ENCODE data around the gene SLC5A4.
"Not testable (repeated sequence)": the region's sequence is repeated elsewhere in the genome, so short reads cannot be mapped to it uniquely, and the experiment has no call there.

SLC5A4 gene

GRCh38 chr22:32255217-32255616 is at the start of gene SLC5A4:
TSS of gene SLC5A4 (minus strand) at chr22:32255347. CDS start at chr22:32255329, 18 bp downstream.
- TF ChIP-seq HDGF (IDR thresholded peaks at IDR 0.05; ENCODE audit: borderline replicate concordance) = no peak
- TF ChIP-seq FOXK2 (IDR thresholded peaks at IDR 0.05) = no peak
- no peak for TF ChIP-seq FOXM1 (IDR thresholded peaks at IDR 0.05; ENCODE audit: borderline replicate concordance)
- TF ChIP-seq ARNT (IDR thresholded peaks at IDR 0.05) = no peak
- no peak for TF ChIP-seq L3MBTL2 (conservative IDR thresholded peaks at IDR 0.05)
- no peak for TF ChIP-seq PKNOX1 (IDR thresholded peaks at IDR 0.05)
- no peak for TF ChIP-seq CTBP1 (IDR thresholded peaks at IDR 0.05; ENCODE audit: borderline replicate concordance)
- no peak for TF ChIP-seq NFRKB (IDR thresholded peaks at IDR 0.05)
- TF ChIP-seq TARDBP (IDR thresholded peaks at IDR 0.05) = no peak
- TF ChIP-seq FOXA1 (IDR thresholded peaks at IDR 0.05) = no peak
- no peak for TF ChIP-seq SUZ12 (IDR thresholded peaks at IDR 0.05)
- ChIA-PET CTCF (no interaction called here), POLR2A (no interaction called here)
- no peak for DNase-seq (ENCODE audit: extremely low spot score)

GRCh38 chr22:32293921-32294320 is 38.8 kb upstream of the SLC5A4 start:
- CTCF ChIA-PET = not testable (repeated sequence)

GRCh38 chr22:32286290-32286840 is 31.2 kb upstream of the SLC5A4 start:
- ChIA-PET POLR2A (no interaction called here), CTCF (no interaction called here)
- TF ChIP-seq NFRKB (IDR thresholded peaks at IDR 0.05) (no peak), SUZ12 (IDR thresholded peaks at IDR 0.05) (no peak), L3MBTL2 (conservative IDR thresholded peaks at IDR 0.05) (no peak), PKNOX1 (IDR thresholded peaks at IDR 0.05) (no peak), LEF1 (IDR thresholded peaks at IDR 0.05; ENCODE audit: borderline replicate concordance) (no peak), HDGF (IDR thresholded peaks at IDR 0.05; ENCODE audit: borderline replicate concordance) (no peak), FOXM1 (IDR thresholded peaks at IDR 0.05; ENCODE audit: borderline replicate concordance) (no peak), ZNF384 (IDR thresholded peaks at IDR 0.05) (no peak), CTBP1 (IDR thresholded peaks at IDR 0.05; ENCODE audit: borderline replicate concordance) (no peak), FOXA1 (IDR thresholded peaks at IDR 0.05) (no peak), BHLHE40 (IDR thresholded peaks at IDR 0.05; ENCODE audit: borderline replicate concordance) (no peak), TARDBP (IDR thresholded peaks at IDR 0.05) (no peak)
- no peak for DNase-seq (ENCODE audit: extremely low spot score)

More at GRCh38 chr22:32293921-32294320, 38.8 kb upstream of the SLC5A4 start:
- DNase-seq (ENCODE audit: extremely low spot score); POLR2A ChIA-PET: not testable (repeated sequence)

- CTCF ChIA-PET = interaction anchor here (0.6 kb wide), 1 partner anchor 84 kb away, joined by 4 read pairs; no protein-coding TSS in a partner anchor
- POLR2A ChIA-PET = no interaction called here
- no peak for DNase-seq (ENCODE audit: extremely low spot score)
- no peak for TF ChIP-seq BHLHE40 (IDR thresholded peaks at IDR 0.05; ENCODE audit: borderline replicate concordance)
- TF ChIP-seq ZNF384 (IDR thresholded peaks at IDR 0.05) = no peak
- no peak for TF ChIP-seq SP1 (IDR thresholded peaks at IDR 0.05)
- no peak for TF ChIP-seq SUZ12 (IDR thresholded peaks at IDR 0.05)
- TF ChIP-seq ELF4 (IDR thresholded peaks at IDR 0.05) = no peak
- TF ChIP-seq HDGF (IDR thresholded peaks at IDR 0.05; ENCODE audit: borderline replicate concordance) = no peak
- no peak for TF ChIP-seq CTBP1 (IDR thresholded peaks at IDR 0.05; ENCODE audit: borderline replicate concordance)
- TF ChIP-seq ARNT (IDR thresholded peaks at IDR 0.05) = no peak
- TF ChIP-seq L3MBTL2 (conservative IDR thresholded peaks at IDR 0.05) = no peak
- TF ChIP-seq FOXK2 (IDR thresholded peaks at IDR 0.05) = no peak
Observed at GRCh38 chr22:32281072-32281471, 25.9 kb upstream of the SLC5A4 start.

- DNase-seq (ENCODE audit: extremely low spot score); POLR2A ChIA-PET; CTCF ChIA-PET: not testable (repeated sequence)
Observed at GRCh38 chr22:32275353-32275752, 20.2 kb upstream of the SLC5A4 start.

- POLR2A ChIA-PET = no interaction called here
- CTCF ChIA-PET = interaction anchor here (0.5 kb wide), 1 partner anchor 1565 kb away, joined by 5 read pairs; no protein-coding TSS in a partner anchor
- TF ChIP-seq SP1 (IDR thresholded peaks at IDR 0.05) = no peak
- no peak for TF ChIP-seq L3MBTL2 (conservative IDR thresholded peaks at IDR 0.05)
- no peak for TF ChIP-seq CTBP1 (IDR thresholded peaks at IDR 0.05; ENCODE audit: borderline replicate concordance)
- TF ChIP-seq FOXM1 (IDR thresholded peaks at IDR 0.05; ENCODE audit: borderline replicate concordance) = no peak
- TF ChIP-seq ELF4 (IDR thresholded peaks at IDR 0.05) = no peak
- TF ChIP-seq FOXK2 (IDR thresholded peaks at IDR 0.05) = no peak
- no peak for TF ChIP-seq FOXA1 (IDR thresholded peaks at IDR 0.05)
- TF ChIP-seq TARDBP (IDR thresholded peaks at IDR 0.05) = no peak
- TF ChIP-seq HDGF (IDR thresholded peaks at IDR 0.05; ENCODE audit: borderline replicate concordance) = no peak
- no peak for TF ChIP-seq SUZ12 (IDR thresholded peaks at IDR 0.05)
- no peak for TF ChIP-seq ARNT (IDR thresholded peaks at IDR 0.05)
- TF ChIP-seq LEF1 (IDR thresholded peaks at IDR 0.05; ENCODE audit: borderline replicate concordance) = no peak
- DNase-seq (ENCODE audit: extremely low spot score) = no peak
Observed at GRCh38 chr22:32271389-32271788, 16.2 kb upstream of the SLC5A4 start.

- POLR2A ChIA-PET = no interaction called here
- DNase-seq (ENCODE audit: extremely low spot score) = no peak
- CTCF ChIA-PET = interaction anchor here (0.5 kb wide), 1 partner anchor 1565 kb away, joined by 5 read pairs; no protein-coding TSS in a partner anchor
- TF ChIP-seq L3MBTL2 (conservative IDR thresholded peaks at IDR 0.05) (no peak), HDGF (IDR thresholded peaks at IDR 0.05; ENCODE audit: borderline replicate concordance) (no peak), FOXA1 (IDR thresholded peaks at IDR 0.05) (no peak), ZNF384 (IDR thresholded peaks at IDR 0.05) (no peak)
Observed at GRCh38 chr22:32270641-32271369, 15.7 kb upstream of the SLC5A4 start.
